GM19438 (cell line): ENCODE data around the gene ZNF516.

Experiments used
- ATAC-seq: cut with Tn5 transposase; IDR thresholded peaks from one replicate; pipeline ENCODE4 v1.9.1; 2021; ENCODE audit warnings: low read depth; ENCODE audit not compliant: unreplicated experiment

The ZNF516 gene

DNA sequence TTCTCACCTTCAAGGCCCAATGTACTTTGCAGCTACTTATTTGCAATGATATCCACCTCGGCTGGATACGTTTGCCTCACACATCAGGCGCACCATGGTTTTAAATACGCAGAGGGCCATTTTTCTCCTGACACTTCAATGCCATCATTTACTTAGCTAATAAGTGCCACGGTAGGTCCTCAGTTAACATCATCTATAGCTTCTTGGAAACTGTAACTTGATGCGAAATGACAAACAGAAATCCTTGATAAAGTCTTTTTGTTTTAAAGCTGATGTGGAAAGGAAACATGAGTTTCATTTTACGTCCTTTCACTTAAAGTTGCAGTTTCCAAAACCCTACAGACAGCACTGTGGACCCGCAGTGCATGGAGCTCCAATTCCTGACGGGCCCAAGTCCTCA is 37.1 kb downstream of the ZNF516 start:
- no peak for ATAC-seq

DNA sequence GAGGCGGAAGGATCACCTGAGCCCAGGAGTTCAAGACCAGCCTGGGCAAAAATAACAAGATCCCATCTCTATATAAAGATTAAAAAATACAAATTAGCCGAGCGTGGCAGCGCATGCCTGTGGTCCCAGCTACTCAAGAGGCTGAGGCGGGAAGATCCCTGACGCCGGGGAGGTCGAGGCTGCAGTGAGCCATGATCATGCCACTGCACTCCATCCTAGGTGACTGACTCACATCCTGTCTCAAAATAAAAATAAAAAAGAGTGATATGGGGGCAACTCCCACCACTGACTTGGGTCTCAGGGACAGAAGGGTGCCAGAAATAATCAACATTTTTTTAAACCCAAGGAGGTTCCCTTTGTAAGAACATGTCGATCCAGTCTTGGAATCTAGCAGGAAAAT is 37.6 kb downstream of the ZNF516 start:
- no peak for ATAC-seq

DNA sequence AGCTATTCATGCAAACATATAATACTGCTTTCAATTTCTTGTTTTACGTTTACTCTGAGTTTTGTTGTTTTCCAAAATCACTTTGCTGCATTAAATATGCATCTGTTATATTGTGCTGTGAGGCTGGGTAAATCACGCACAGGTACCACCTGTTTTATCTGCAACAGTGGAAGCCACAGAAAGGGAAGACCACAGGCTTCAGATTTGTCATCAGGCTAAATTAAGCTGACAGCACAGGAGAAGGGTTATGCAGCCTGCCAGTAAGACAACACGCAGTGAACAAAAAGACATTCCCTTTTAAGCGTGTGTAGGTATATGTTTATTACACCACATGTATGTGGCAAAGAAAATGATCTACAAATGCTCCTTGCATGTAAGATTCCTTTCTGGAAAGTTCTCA is 38.2 kb downstream of the ZNF516 start:
- no peak for ATAC-seq

DNA sequence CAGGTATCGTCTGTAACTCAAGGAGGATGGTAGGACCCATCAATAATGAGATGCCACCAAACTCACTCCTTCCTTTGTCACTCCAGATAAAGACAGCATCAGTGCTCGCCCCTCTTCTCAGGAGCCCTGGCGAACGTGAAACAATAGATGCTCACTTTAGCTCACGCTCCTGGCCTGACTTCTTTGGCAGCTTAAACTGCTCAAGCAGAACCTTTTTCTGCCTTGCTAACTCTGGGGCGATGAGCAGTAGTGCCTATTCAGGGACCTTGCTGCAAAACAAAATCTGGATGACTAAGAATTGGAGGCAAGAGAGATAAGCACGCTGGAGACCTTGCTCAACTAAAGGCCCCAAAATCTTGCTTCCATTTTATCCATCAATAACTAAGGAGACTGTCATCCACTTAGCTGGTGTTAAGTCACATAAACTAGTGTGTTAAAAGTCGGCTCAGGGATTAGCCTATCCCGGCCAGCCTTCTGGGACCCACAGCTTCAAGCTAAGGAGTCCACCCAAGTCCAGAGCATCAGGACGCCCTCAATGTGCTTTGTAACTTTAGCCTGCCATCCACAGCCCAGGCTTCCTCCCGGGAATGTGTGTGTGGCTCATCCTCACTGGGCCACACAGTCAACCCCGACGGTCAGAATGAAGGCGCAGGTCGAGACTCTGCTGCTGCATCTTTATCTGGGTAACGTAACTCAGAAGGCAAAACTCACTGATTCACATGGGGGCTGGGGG is 38.9 kb downstream of the ZNF516 start:
- ATAC-seq: no peak

DNA sequence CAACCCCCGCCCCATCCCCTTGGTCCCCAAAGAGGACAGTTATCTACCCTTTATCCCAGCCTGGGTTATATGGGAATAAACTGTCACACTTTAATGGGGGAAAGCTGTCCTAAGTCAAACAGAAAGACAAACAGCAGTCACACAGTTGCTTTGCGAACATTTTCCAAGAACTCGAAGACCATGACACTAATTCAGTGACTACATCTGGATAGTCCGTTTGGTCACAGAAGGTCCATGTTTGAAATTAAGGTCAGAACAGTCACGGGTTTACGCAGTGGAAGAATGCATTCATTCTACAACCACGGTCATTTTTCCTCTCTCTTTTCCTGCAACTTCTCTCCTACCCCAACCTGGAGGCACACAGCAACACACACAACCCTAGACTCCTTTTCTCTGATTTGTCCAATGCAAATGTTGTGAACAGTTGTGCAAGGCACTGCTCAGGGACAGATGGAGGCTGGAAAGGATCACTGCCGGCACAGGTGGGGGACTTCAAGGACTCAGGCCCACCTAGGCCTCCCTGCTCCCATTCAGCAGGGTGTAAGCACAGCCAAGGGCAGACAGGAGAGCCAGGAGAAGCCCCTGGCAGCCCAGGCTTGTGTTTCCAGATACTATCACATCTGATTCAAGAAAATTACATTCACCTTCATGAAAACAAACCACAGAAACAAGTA is 39.9 kb downstream of the ZNF516 start:
- no peak for ATAC-seq

DNA sequence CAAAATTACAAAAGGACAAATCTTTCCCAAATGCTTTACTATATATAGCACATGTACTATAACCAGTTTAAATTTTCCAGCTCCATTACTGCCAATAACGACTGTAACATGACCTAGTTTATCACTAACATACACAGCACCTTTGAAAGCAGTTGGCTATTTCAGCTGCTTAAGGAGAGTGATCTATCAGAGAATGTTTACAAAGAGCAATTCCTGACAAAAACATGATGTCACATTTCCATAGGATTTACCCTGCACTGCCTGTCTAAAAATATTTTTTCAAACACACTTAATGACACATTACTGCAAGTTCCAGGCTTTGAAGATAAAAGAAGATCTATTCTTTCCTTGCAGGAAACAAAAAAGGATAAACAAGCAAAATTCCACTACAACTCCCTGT is 40.6 kb downstream of the ZNF516 start:
- no peak for ATAC-seq

DNA sequence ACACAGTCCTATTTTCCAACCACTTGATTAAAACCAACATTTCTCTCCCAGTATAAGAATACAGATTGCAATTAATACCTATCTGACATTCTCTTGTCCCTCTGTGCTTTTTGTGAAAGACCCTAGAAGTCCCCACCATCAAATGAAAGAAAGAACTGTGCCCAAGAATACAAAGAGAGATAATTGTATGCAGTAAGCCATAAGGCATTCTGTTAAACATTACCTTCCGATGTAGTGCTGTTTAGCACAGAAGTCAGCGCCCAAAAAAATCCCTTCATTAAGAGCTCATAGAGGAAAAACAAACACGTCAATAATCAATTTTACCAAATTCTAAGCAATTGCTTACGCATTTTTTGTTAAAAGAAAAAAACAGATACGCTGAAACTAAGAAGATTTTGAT is 41.1 kb downstream of the ZNF516 start:
- ATAC-seq: no peak

DNA sequence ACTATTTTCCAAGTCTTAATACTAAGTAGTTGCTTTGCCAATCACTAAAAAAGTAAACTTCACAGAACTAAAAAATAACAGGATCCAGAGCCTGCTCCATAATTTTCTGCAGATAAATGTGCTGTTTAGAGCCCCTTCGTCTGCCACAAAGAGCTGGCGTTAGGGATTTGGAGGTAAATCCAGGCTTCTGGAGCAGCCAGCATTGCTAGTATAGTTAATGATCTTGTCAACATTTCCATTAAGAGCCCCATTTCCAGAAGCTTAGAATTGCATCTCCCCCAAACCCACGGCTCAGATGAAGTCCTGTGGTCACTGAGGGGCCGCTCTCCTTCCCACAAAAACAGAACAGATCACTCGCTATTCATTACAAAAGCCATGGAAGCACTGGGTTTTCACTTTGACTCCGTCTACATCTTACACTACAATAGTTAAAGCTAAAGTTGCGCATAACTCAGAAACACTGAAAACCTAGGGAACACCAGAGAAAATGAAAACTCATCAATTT is 41.9 kb downstream of the ZNF516 start:
- no peak for ATAC-seq

DNA sequence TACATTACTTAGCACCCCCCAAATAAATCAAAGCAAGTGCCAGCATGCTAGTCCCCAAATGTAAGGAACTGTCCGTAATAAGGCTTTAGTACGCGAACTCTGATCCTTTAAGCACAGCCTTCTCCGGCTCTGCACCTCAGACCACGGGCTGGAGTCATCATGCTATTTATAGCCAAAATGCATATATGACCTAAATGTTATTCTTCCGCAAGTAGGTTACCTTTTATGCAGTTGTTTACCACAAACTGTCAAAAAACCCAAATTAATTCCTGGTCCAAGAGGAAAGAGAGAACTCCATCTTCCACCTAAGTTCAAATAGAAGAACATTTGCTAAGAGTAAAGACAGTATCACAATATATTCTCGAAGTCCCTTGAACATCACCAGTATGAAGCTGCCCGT is 42.7 kb downstream of the ZNF516 start:
- ATAC-seq: no peak

DNA sequence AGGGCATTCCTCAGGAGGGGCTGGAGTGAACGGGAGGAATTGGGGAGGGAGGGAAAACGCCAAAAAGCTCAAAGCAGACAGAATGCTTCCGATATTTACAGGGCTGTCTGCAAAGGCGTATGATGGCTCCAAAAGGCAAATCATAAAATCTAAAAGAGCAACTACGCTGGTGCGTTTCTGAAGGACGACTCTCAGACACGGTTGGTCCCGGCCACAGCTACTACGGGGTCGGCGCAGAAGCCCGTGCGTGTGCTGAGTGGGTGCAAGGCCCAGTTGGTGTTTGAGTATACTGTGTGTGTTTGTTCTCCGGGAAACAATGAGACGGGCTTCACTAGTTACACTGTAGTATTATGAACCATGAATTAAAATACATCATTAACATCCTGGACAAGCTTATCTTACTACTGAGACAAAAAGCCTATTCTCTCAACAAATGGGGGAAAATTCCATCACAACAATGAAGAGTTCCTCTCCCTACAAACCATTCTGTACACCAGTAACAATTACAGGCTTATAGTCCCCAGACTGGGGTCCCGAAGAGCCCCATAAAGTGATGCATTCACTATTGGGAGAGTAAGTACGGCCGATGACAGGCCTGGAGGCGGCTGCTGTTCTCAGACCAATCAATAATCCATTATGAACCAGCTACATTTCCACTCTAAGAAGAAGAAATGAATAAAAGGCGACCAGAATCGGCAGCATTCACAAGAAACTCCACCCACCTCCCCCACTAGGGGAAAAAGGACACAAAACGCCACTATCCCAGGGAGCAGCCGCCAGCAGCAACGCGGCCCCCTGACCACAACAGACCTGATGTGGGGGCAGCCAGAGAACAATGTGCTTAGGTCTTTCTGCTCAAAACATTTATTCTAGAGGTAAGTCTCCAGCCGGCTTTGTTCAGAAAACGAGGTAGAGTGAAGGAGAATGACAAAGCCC is 43.4 kb downstream of the ZNF516 start:
- ATAC-seq: peak; percentile 44

DNA sequence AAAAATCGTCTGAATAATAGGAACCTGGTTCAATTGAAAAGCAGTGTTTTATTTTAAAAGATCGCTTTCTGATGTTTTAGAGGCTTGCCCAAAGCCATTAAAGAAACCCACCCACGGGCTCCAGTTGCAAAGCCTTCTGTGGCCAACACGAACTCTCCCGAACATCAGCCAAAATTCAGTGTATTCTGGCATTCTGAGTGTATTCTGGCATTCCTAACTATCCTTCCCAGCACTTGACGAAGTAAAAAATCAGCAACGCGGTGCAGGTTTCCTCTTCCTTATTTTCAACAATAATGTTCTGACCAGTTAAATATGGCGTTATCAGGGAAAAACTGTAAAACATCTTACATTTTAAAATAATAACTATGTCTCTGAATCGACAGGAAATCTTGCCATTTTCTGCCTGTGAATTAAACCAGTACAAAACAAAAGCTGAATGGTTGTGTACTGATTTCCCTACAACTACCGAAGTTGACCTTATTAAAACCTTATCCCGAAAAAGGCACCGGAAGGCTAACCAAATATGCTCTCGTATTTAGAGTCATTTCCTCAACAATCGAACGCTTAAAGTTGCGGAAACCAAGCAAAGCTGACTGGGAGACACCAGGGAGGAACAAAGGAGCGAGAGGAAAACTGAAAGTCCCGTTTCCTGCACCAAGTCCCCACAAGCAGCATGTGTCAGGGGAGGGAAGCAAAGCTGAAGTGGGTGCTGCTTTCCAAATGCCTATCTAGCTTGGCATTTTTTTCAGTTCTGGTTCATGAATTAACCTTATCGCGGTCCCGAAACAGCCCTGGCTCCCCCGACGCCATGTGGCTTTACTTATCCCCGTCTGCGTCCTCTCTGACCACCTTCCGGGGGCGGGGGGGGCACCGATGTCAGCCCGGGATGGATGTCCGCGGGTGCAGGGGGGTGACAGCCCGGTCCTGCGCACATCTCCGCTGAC is 44.3 kb downstream of the ZNF516 start:
- ATAC-seq: peak; percentile 54

DNA sequence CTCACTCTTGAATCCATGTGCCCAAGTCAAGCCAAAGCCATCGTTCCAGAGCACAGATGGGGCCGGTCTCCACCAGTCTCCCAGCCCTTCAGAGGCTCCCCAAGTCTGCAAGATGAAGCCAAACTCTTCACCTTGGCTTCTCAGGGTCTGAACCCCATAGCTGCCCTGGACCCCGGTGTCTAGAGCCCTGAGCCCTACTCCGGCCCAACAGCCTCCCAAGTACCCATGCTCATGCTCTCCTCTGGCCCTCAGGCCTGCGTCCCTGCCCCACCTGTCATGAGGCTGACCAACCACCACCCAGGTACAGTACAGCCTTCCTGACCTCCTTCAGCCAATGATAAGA is 46.0 kb downstream of the ZNF516 start:
- no peak for ATAC-seq

DNA sequence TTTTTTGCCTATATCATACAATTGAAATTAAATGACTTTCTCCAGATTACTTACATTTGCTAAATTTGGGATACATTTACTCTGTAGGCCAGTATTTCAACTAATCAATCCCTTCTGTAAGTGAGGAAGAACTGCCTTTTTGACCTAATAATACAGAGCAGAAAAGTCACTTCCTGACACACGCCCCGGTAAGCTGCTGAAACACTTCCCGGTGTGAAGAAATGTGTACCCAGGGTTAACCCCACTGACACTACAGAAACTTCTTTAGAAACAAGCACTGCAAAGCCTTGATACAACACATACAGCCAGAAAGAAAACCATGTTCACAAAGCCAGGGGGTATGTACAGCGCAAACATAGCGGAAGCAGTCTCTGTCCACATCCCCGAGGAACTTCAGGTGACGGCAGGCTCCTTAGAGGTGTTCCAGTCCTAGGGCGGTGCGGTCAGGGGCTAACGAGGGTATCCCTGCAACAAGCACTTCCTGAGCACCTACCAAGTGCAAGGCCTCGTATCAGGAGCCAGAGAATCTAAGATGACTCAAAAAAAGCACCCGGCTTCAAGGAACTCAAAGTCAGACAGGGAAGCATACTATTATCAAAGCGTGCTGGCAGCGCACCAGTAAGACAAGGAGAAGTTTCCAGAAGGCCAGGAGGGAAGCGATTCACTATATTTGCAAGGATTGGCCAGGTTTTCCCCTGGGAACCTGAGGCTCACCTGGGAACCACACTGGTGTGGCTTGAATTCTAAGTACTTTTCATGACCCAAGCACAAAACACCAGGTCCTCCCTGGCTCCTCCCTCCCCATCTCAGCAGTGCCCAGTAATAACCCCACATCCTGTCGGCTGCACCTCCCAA is 46.6 kb downstream of the ZNF516 start:
- ATAC-seq: no peak

DNA sequence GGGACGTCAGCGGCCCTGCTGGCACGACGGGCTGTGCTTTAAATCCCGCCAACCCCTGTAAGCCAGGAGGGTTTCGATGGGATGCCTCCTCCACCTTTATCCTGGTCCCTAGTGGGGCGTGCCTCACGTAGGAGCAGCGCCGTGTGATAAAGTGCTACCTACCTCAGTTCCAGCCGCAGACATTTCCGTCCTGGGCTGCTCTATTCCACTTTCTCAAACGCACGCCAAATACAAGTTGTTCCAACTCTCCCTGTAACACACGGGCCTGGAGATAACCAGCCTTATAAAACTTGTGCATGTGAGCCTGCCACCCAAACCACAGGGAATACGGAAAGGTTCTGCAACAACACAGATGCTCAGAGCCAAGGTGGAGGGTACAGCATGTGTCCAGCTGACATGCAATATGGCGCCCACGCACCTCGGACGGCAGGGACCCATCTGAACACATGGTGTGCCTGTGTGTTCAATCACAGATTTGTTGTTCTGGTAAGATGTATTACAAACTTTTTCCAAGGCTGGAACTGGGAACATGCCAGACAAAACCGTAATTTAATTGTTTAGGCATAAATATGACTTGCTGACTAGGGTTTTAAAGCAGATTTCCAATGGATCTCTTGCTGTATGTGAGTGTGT is 47.7 kb downstream of the ZNF516 start:
- ATAC-seq: no peak

DNA sequence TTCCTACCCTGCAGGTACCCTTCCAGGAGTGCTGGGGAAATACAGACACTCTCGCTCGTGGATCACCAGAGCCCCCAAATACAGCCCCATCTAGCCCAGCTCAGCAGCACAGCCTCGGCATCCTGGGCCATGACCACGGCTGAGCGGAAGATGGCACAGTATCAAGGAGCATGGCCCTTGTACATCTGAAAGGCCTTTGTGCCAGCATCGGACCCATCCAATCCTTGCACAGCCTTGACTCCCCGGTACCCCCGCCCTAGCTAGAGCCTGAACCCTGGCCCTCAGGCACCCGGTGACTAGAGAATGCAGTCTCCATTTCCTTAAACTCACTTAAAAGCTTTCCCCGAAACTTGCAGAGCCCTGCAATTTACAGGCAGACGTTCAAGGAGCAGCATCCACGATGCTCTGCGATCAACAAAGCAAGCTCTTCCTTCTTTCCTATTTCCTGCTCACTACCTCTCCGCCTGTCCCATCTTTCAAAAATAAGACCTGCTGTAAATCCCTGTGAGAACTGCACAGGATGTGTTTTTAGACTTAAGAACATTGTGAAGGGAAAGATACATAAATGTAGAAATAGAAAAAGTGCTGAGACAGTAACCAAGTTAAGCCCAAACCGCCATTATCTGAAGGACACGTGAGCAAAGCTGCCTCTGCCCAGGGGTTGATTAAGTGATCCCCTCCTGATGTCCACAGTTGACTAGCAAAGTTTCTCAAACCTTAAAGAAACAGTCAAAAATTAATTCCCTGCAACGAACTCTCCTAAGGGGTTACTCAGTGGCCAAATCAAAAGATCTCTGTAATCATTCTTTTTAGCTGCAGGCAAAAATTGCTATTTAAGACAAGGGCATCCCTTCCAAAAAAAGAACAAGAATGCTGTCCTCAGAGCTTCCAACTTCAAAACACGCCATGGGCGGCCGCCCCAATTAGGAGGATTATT is 48.5 kb downstream of the ZNF516 start:
- no peak for ATAC-seq

DNA sequence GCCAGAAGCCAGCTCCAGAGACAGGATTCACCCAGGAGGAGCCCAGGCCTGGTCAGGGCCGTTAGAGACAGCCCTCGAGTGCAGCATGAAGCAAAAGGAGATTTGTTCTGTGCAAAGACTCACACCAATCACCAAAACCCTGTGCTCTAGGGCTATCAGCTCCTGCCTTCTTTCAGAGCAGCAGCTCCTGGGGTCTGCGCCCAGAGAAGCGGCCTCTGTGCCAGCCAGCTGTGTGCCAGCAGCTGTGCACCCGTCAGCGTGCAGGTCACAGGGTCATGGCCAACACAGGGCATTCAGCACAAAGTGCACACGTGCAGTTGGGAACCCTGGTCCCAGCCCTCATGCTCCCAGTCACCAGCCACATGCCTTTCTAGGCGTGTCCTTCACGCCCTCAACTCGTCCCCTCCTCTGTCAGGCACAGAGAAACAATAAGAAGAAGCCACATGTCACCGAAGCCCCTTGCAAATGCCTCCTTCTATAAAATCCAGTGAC is 49.3 kb downstream of the ZNF516 start:
- no peak for ATAC-seq

DNA sequence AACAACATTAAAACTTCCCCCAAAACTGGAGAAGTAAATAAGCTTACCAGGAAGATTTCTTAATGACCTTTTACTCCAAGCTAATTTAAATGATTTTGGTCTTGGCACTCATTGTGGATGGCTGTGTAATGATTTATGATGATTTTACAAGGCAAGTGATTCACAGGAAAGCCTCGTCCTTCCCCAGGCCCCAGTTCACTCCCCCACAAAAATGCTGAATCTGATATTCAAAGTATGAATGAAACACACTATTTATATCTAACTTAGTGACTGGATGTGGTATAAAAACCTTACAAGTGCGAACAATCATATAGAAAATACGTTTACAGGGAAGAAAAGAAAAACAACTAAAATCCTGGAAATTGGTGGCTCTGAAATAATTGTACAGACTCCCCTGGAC is 49.8 kb downstream of the ZNF516 start:
- no peak for ATAC-seq
